Epithelial cell of proximal tubule (primary cell): ENCODE measurements around the gene FAM168A. TPM values are rescaled to one million over a fixed set of nuclear protein-coding genes. Genes with fewer than 3 reads are reported as not detected.

Source experiments
- DNase-seq: peaks from one replicate; pipeline ENCODE4 v3.0.0-alpha.2; 2011; ENCODE audit warnings: low read depth
- H3K4me3 ChIP-seq: 2 replicates; pipeline ENCODE4 v1.5.1; 2011; ENCODE audit warnings: low read depth, mild to moderate bottlenecking, low read length
- total RNA-seq: library from RNA; depleted of rRNA; stranded (reverse); fragments of >200 nt; gene quantifications from 2 replicates; pipeline ENCODE4 v1.2.3, GENCODE V29; 2015
- TF ChIP-seq, protein P1 (sequence below): conservative IDR thresholded peaks from 2 replicates; pipeline ENCODE4 v1.5.1; 2012; ENCODE audit warnings: low read depth, mild to moderate bottlenecking, low read length

Gene FAM168A
- total RNA-seq, 1 donor from 2014 or later, result 10.0 TPM

DNA sequence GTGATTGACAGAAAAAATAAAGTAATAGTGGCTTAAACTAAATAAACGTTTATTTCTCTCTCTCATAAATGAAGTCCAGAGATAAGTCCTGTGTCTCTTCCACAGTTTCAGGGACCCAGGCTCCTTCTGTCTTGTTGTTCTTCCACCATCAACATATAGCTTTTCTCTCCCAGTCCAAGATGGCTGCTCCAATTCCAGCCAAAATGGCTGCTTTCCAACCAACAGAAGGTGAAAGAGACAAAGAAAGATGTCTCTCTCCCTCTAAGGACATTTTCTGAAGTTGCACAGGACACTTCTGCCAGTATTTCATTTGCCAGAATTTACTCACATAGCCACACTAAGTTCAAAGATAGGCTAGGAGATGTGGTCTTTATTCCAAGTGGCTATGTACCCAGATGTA lies 39.1 kb upstream of the FAM168A start:
- no peak overlapping the region for H3K4me3 ChIP-seq
- TF ChIP-seq, protein P1, sequence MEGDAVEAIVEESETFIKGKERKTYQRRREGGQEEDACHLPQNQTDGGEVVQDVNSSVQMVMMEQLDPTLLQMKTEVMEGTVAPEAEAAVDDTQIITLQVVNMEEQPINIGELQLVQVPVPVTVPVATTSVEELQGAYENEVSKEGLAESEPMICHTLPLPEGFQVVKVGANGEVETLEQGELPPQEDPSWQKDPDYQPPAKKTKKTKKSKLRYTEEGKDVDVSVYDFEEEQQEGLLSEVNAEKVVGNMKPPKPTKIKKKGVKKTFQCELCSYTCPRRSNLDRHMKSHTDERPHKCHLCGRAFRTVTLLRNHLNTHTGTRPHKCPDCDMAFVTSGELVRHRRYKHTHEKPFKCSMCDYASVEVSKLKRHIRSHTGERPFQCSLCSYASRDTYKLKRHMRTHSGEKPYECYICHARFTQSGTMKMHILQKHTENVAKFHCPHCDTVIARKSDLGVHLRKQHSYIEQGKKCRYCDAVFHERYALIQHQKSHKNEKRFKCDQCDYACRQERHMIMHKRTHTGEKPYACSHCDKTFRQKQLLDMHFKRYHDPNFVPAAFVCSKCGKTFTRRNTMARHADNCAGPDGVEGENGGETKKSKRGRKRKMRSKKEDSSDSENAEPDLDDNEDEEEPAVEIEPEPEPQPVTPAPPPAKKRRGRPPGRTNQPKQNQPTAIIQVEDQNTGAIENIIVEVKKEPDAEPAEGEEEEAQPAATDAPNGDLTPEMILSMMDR, result no peak

DNA sequence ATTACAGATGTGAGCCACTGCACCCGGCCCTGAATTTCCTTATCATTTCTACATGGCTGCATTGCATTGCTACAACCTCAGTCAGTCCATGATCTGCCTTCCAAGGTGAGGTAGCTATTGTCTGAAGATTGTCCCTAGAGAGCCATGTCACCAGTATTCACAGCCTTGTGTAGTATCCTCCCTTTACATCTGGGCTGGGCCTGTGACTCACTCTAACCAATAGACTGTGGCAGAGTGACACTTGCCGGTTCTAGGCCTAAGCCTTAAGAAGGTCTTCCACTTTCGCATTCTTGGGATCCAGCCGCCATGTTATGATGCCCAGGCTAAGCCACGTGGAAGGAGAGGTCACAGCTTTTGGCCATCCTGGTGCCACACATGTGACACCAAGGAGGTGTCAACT lies 38.3 kb upstream of the FAM168A start:
- H3K4me3 ChIP-seq, result no peak overlapping the region
- DNase-seq, result no peak
- TF ChIP-seq, protein P1, result no peak

More for the DNA sequence above, 39.1 kb upstream of the FAM168A start:
- no peak for DNase-seq

DNA sequence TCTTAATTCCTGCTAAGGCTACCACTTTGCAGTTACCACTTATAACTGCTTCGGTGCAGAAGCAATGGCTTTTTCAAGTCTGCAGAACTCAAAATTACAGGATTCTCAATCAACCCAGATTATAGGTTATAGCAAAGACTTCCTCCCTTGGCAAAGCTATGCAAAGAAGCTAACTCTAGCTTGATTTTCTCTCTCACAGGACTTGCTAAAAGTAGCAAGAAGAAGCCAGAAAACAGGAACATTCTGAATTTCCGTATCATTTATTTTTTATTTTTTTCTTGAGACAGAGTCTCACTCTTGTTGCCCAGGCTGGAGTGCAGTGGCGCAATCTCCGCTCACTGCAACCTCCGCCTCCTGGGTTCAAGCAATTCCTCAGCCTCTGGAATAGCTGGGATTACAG lies 37.8 kb upstream of the FAM168A start:
- no peak for DNase-seq
- TF ChIP-seq, protein P1, result no peak
- H3K4me3 ChIP-seq, result no peak overlapping the region

DNA sequence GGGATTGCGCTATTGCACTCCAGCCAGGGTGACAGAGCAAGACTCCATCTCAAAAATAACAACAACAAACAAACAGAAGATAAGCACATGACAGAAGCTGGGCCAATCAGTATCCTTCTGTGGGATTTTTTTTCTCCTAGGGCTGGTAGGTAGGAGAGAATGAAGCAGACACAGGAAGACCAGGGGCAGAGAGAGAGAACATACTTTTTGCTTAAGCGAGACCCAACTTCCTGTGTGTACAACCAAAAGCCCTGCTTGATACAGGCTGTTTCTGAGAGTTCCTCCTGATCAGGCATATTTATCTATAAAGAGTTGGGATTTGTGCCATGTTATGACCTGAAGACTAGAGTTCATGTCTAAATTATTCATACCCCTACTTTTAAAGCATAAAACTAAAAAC lies 36.1 kb upstream of the FAM168A start:
- no peak overlapping the region for H3K4me3 ChIP-seq
- TF ChIP-seq, protein P1, result no peak
- no peak for DNase-seq

DNA sequence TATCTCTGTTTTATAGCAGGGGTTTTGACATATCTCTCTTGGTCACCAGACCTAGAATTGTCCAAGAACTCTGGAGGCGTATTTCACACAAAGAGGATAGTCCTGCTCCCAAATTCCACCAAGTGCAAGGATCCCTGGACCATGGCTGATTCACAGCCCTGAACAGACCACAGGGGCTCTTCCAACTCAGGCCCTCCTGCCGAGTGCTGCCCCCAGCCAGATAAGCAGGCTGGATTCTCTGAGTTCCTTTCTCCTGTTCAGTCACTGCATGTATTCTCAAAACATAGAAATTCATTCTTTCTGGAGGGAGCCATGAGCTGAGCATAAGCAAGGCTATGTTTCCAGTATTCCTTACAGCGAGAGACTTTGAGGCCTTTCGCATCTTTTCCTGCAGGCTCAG lies 35.1 kb upstream of the FAM168A start:
- TF ChIP-seq, protein P1, result no peak
- no peak for DNase-seq
- H3K4me3 ChIP-seq, result no peak overlapping the region

DNA sequence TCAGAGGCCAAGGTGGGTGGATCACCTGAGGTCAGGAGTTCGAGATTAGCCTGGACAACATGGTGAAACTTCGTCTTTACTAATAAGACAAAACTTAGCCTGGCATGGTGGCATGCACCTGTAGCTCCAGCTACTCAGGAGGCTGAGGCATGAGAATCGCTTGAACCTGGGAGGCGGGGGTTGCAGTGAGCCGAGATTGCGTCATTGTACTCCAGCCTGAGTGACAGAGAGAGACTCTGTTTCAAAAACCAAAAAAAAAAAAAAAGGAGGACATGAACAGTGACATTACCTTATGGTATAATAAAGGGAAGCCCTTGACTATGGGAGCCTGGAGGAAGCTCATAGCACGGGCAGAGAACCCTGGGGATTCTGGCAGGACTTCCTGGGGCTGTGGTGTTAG lies 32.0 kb upstream of the FAM168A start:
- H3K4me3 ChIP-seq, result no peak overlapping the region
- no peak for DNase-seq
- TF ChIP-seq, protein P1, result no peak

DNA sequence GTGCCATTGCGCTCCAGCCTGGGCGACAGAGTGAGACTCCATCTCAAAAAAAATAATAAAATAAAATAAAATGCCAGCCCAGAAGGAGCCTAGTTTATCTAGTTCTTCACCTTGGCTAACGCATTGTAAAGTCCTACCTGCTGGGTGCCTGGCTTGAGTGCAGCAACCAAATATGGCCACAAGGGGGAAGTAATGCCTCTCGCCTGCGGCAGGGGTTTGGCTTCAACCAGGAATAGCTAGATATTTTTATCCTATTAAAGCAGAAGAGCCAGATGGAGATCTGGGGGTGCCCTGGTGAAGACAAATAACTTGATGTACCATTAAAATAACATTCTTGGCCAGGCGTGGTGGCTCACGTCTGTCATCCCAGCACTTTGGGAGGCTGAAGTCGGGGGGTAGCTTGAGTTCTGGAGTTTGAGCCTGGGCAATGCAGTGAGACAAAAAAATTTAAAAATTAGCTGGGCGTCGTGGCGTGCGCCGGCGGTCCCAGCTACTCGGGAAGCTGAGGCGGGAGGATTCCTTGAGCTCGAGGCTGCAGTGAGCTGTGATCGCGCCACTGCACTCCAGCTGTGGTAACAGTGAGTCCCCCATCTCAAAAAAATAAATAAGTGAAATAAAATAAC lies 27.9 kb upstream of the FAM168A start:
- no peak overlapping the region for H3K4me3 ChIP-seq
- no peak for DNase-seq
- TF ChIP-seq, protein P1, result peak; percentile 91
